B cell (primary cell): ENCODE results near the gene PRKCH.

Source experiments
- EZH2 ChIP-seq: IDR thresholded peaks from 2 replicates; pipeline ENCODE4 v1.6.1; 2012; ENCODE audit warnings: borderline replicate concordance, low read depth, mild to moderate bottlenecking, moderate library complexity, low read length; ENCODE audit not compliant: insufficient read depth, poor library complexity, severe bottlenecking
- TF ChIP-seq, protein P1 (sequence below): fragments of 200-600 bp; IDR thresholded peaks from one replicate; pipeline ENCODE4 v1.8.0; 2022; ENCODE audit warnings: antibody characterized with exemption, mild to moderate bottlenecking

DNA sequence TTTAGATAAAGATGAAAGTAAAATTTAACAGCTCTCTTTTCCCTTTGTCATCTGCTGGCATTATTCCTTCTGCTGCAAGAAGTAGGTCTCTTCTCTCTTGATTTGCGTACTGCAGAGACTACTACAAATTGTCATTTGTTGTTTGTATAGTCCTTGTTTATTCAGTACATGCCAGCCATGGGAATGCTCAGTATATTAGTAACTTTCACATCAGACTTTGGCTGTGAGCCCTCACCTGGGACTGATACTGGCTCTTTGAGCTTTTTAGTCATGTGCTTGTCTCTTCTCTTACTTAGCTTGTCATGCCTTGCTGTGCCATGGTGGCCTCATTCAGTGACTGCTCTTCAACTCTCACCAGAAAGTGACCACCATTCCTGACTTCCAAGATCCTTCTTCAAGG is 169.8 kb downstream of the PRKCH start:
- TF ChIP-seq, protein P1, sequence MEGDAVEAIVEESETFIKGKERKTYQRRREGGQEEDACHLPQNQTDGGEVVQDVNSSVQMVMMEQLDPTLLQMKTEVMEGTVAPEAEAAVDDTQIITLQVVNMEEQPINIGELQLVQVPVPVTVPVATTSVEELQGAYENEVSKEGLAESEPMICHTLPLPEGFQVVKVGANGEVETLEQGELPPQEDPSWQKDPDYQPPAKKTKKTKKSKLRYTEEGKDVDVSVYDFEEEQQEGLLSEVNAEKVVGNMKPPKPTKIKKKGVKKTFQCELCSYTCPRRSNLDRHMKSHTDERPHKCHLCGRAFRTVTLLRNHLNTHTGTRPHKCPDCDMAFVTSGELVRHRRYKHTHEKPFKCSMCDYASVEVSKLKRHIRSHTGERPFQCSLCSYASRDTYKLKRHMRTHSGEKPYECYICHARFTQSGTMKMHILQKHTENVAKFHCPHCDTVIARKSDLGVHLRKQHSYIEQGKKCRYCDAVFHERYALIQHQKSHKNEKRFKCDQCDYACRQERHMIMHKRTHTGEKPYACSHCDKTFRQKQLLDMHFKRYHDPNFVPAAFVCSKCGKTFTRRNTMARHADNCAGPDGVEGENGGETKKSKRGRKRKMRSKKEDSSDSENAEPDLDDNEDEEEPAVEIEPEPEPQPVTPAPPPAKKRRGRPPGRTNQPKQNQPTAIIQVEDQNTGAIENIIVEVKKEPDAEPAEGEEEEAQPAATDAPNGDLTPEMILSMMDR = no peak
- TF ChIP-seq EZH2 = no peak
